ENCODE measurements around the gene ATP13A3.

DNA sequence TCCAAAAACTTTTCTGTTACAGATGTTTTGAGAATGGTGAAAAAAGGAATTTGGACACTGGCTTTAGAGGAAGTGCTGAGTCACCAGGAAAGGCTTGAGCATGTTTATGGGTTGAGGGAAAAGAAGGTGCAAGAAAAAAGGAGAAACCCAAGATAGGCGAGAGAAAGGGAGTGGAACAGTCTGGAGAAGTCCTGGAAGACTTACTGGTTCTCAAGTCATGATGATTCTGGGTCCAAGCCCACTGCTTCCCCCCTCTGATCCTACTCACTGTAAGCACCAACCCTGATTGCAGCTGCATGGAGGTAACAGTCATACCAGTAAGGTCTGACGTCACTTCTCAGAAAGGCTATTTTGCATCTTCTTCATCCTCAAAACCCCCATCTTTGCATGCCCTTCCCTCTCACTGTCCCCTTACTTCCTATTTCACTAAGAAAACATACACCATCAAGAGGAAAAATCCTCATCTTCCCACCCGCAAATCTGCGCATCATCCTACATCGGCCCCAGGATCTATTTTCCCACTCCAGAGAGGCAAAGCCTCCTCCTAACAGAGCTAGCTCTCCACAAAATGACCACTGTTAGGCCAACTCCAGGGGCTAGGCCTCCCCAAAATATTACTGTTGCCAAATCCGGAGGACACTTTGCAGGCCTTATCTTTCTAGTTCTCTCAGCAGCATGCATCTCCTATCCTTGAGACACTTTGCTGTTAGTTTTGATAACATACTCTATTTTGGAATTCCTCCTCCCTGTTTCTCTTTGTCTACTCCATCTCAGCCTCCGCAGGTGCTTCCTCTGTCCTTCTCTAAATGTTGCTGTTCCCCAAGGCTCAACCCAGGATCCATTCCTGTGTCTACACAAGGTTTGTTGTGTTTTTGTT, 3.2 kb upstream of the ATP13A3 start:
- TF ChIP-seq, protein P1, sequence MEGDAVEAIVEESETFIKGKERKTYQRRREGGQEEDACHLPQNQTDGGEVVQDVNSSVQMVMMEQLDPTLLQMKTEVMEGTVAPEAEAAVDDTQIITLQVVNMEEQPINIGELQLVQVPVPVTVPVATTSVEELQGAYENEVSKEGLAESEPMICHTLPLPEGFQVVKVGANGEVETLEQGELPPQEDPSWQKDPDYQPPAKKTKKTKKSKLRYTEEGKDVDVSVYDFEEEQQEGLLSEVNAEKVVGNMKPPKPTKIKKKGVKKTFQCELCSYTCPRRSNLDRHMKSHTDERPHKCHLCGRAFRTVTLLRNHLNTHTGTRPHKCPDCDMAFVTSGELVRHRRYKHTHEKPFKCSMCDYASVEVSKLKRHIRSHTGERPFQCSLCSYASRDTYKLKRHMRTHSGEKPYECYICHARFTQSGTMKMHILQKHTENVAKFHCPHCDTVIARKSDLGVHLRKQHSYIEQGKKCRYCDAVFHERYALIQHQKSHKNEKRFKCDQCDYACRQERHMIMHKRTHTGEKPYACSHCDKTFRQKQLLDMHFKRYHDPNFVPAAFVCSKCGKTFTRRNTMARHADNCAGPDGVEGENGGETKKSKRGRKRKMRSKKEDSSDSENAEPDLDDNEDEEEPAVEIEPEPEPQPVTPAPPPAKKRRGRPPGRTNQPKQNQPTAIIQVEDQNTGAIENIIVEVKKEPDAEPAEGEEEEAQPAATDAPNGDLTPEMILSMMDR (IDR thresholded peaks at IDR 0.05; ENCODE audit: low read length) = no peak
- no peak for TF ChIP-seq EZH2 (IDR thresholded peaks at IDR 0.05; ENCODE audit: borderline replicate concordance, low read length)
